Measurements from ENCODE around the gene MRPL21. TPM values are rescaled to one million over a fixed set of nuclear protein-coding genes. Genes with fewer than 3 reads are reported as not detected.
"Not testable (repeated sequence)": the region's sequence is repeated elsewhere in the genome, so short reads cannot be mapped to it uniquely, and the experiment has no call there.

Gene MRPL21
- total RNA-seq, 2 donors from 2014 or later = 63.2 to 87.3 TPM

DNA sequence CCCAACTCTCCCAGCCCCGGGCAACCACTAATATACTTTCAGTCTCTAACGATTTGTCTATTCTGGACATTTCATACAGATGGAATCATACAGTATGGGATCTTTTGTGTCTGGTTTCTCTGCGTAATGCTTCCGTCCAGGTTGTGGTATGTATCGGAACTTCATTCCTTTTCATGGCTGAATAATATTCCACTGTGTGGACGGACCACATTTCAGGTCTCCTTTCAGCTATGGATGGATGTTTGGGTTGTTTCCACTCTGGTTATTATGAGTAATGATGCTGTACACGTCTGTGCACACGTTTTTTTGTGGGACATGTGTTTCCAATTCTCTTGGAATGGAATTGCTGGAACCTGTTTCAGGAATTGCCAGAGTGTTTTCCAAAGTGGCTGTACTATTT lies 44.5 kb downstream of the MRPL21 start:
- TF ChIP-seq, protein P1, sequence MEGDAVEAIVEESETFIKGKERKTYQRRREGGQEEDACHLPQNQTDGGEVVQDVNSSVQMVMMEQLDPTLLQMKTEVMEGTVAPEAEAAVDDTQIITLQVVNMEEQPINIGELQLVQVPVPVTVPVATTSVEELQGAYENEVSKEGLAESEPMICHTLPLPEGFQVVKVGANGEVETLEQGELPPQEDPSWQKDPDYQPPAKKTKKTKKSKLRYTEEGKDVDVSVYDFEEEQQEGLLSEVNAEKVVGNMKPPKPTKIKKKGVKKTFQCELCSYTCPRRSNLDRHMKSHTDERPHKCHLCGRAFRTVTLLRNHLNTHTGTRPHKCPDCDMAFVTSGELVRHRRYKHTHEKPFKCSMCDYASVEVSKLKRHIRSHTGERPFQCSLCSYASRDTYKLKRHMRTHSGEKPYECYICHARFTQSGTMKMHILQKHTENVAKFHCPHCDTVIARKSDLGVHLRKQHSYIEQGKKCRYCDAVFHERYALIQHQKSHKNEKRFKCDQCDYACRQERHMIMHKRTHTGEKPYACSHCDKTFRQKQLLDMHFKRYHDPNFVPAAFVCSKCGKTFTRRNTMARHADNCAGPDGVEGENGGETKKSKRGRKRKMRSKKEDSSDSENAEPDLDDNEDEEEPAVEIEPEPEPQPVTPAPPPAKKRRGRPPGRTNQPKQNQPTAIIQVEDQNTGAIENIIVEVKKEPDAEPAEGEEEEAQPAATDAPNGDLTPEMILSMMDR (IDR thresholded peaks at IDR 0.05) = no peak
- H3K27me3 ChIP-seq = no peaks in the 10 kb centered on the region
- peaks cover 0 to 18% of the 10 kb centered on the region in 2 donors for H3K4me1 ChIP-seq
- H3K9me3 ChIP-seq = no peaks in the 10 kb centered on the region
- H3K36me3 ChIP-seq = no peaks in the 10 kb centered on the region
- DNase-seq (ENCODE audit: low spot score) = no peak
- no peak overlapping the region for H3K4me3 ChIP-seq
- no peak overlapping the region for H3K27ac ChIP-seq

DNA sequence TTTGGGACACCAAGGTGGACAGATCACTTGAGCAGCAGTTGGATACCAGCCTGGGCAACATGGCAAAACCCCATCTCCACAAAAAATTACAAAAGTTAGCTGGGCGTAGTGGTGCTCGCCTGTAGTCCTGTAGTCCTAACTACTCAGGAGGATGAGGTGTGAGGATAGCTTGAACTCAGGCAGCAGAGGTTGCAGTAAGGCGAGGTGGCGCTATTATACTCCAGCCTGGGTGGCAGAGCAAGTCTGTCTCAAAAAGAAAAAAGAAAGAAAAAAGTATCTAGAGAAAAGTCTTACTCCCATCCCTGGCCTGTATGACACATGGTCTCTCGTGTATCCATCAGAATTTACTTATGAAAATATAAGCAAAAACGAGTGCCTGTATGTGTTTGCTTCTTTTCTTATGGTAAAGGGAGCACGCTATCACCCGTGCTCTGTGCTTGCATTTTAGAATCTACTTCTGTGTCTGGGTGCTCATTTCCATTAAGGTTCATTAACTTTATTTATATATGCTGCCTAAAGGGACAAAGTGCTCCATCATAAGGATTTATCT lies 46.5 kb downstream of the MRPL21 start:
- TF ChIP-seq, protein P1 (IDR thresholded peaks at IDR 0.05) = no peak
- Histone ChIP-seq H3K36me3 (no peaks in the 10 kb centered on the region), H3K27me3 (no peaks in the 10 kb centered on the region), H3K27ac (no peak overlapping the region), H3K4me1 (peaks cover 0 to 18% of the 10 kb centered on the region in 2 donors), H3K9me3 (no peaks in the 10 kb centered on the region), H3K4me3 (no peak overlapping the region)
- DNase-seq (ENCODE audit: low spot score) = no peak

DNA sequence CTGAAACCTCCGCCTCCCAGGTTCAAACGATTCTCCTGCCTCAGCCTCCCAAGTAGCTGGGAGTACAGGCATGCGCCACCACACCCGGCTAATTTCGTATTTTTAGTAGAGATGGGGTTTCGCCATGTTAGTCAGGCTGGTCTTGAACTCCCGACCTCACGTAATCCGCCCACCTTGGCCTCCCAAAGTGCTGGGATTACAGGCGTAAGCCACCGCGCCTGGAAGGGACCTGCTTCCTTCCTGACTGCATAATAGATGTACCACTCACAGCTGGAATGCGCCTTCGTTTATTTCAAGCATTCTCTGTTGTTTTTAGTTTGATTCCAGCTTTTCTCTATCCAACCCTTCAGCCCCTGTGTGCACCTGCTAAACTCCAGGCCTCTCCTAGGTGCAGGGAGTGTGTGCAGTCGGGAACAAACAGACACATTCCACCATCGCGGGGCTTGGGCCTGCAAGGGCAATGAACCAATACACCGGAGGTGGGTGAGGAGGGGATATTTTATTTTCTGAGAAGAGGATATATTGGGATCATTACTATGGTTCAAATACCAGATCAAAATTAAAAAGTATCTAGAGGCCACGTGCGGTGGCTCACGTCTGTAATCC lies 47.1 kb downstream of the MRPL21 start:
- DNase-seq (ENCODE audit: low spot score); H3K36me3 ChIP-seq; H3K9me3 ChIP-seq; H3K4me3 ChIP-seq; H3K27me3 ChIP-seq: not testable (repeated sequence)
- peak overlapping the region in 1 of 2 donors; percentile 23 for H3K27ac ChIP-seq
- peaks cover 0 to 18% of the 10 kb centered on the region in 2 donors for H3K4me1 ChIP-seq

DNA sequence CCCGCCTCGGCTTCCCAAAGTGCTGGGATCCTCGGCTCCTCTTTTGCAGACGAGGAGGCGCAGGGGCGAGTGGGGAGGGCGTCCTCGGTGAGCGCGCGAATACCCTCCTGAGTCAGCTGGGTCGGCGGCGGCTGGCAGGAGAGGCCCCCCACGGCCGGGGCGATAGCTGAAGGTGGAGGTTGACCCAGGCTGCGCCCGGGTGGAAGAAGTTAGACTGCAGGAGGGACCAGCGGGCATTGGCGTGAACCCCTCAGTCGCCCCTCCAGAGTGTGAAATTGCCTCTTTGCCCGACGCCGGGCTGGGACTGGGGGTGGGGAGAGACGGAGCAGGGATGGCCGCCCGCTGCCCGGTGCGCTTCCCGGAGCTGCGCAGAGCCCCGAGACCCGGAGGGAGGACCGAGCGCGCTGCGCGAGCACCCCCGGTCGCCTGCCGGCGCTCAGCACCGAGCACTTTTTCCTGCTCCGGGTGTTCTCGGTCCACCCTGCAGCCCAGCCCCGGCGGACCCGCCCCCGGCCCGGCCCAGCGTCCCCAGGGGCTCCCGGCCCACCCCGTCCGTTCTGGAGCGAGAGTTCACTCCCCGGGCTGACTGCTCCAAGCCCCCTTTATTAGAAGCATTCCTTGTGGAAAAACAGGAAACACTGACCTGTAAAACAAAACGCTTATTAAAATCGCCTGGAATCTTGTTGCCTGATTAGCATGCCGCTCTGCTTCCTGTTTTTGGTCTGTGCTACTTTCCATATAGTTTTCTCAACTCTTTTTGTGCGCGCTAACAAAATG lies 48.2 kb downstream of the MRPL21 start:
- H3K27ac ChIP-seq = peak overlapping the region; percentile 23 to 51
- no peaks in the 10 kb centered on the region for H3K27me3 ChIP-seq
- no peak for DNase-seq (ENCODE audit: low spot score)
- H3K4me3 ChIP-seq = peak overlapping the region; percentile 31 to 51
- TF ChIP-seq, protein P1 (IDR thresholded peaks at IDR 0.05) = no peak
- no peaks in the 10 kb centered on the region for H3K9me3 ChIP-seq
- H3K4me1 ChIP-seq = peaks cover 0 to 18% of the 10 kb centered on the region in 2 donors
- H3K36me3 ChIP-seq = no peaks in the 10 kb centered on the region

DNA sequence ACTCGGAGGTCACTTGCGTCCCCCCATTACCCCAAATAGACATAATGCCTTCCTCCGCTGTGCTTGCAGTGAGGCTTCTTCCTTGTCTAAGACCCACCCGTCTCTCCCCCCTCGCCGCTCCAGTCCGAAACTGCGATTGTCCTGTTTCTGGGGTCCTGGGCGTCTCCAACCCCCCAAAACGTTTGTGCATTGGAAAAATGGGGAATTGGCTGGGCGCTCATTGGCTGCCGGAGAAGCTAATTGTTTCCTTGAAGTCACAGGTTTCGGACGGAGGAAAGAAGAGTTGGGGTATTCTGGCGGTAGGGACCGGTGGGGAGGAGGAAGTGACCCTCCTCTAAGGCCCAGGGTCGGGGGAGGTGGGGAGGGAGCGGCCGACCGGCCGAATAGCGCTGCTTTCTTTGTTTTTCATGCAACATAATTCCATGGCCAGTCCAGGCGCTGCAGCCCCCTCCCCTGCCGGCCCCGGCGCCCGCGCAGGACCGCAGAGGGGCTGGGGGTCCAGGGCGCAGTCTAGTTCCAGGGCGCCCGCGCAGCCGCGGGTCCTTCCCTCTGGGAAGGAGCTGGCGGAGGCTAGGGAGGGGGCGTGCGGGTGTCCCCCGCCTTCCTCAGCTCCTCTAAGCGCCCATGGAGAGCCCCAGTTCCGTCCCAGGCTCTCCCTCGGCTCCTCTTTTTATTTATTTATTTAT lies 49.2 kb downstream of the MRPL21 start:
- H3K4me3 ChIP-seq = peak overlapping the region; percentile 31 to 51
- no peaks in the 10 kb centered on the region for H3K36me3 ChIP-seq
- H3K27me3 ChIP-seq = no peaks in the 10 kb centered on the region
- no peak for DNase-seq (ENCODE audit: low spot score)
- H3K9me3 ChIP-seq = no peaks in the 10 kb centered on the region
- H3K27ac ChIP-seq = no peak overlapping the region
- peaks cover 0 to 18% of the 10 kb centered on the region in 2 donors for H3K4me1 ChIP-seq
- TF ChIP-seq, protein P1 (IDR thresholded peaks at IDR 0.05) = no peak

DNA sequence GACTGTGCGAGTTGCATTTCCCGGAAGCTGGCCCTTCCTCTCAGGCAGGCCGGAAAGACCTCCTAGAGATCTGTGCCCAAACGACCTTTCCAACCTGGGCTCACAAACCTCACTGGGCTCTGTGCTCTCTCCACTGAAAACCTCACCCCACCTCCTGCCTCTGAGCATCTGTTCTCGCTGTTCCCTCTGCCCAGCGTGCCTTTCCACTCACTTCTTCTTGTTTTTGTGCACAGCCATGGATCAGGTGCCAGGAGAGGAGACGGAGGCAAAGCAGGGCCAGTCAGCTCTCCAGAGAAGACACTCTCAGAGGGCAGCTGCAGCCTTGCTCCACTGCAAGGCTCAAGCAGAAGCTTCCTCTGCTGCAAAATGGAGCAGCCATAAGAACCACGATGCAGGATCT lies 51.0 kb downstream of the MRPL21 start:
- Histone ChIP-seq H3K9me3 (no peaks in the 10 kb centered on the region), H3K27ac (no peak overlapping the region), H3K4me3 (no peak overlapping the region), H3K4me1 (peaks cover 0 to 18% of the 10 kb centered on the region in 2 donors), H3K27me3 (no peaks in the 10 kb centered on the region), H3K36me3 (no peaks in the 10 kb centered on the region)
- no peak for DNase-seq (ENCODE audit: low spot score)
- TF ChIP-seq, protein P1 (IDR thresholded peaks at IDR 0.05) = no peak
